GM10248 (cell line): ENCODE measurements around the gene ANKZF1.

Experiments
- CTCF ChIA-PET: fragments of 300-600 bp; sonication (Branson Sonifier 250); formaldehyde crosslinking; extraction: SDS; loops from one replicate; lab custom pipeline; 2021; ENCODE audit warnings: antibody characterized with exemption; lab: Yijun Ruan, JAX
- POLR2A ChIA-PET: fragments of 350-650 bp; sonication (Branson Sonifier 250); formaldehyde crosslinking; extraction: SDS; loops from one replicate; lab custom pipeline; 2020; ENCODE audit warnings: antibody characterized with exemption; lab: Yijun Ruan, JAX
- DNase-seq: peaks from one replicate; pipeline ENCODE4 v3.0.0; 2012; ENCODE audit errors: extremely low spot score
- CTCF ChIP-seq: IDR thresholded peaks from 2 replicates; pipeline ENCODE4 v1.5.1; 2012; ENCODE audit warnings: mild to moderate bottlenecking, low read depth; ENCODE audit errors: extremely low read depth, missing control alignments, control extremely low read depth

The ANKZF1 gene

GRCh38 chr2:219248845-219249202 lies 19.2 kb downstream of the ANKZF1 start:
- TF ChIP-seq CTCF: no peak
- ChIA-PET POLR2A (interaction anchor here (0.8 to 1.9 kb wide), 6 partner anchors 9 to 72 kb away, joined by 4 to 11 read pairs (median 6); partner anchors contain the start of genes ANKZF1, ATG9A, CNPPD1 and DNAJB2), CTCF (interaction anchor here (1.1 to 10.2 kb wide), 10 partner anchors 11 to 78 kb away, joined by 3 to 116 read pairs (median 5); partner anchors contain the start of genes DNAJB2 and SLC23A3)
- DNase-seq: no peak

GRCh38 chr2:219249203-219249980 lies 19.8 kb downstream of the ANKZF1 start:
- no peak for TF ChIP-seq CTCF
- ChIA-PET CTCF (interaction anchor here (0.8 to 10.2 kb wide), 11 partner anchors 10 to 95 kb away, joined by 3 to 116 read pairs (median 3); partner anchors contain the start of gene DNAJB2), POLR2A (interaction anchor here (0.8 to 1.9 kb wide), 5 partner anchors 9 to 73 kb away, joined by 4 to 11 read pairs (median 5); partner anchors contain the start of genes ANKZF1, ATG9A, CNPPD1 and DNAJB2)
- DNase-seq: peak; percentile 70

- CTCF ChIA-PET: interaction anchor here (0.8 to 10.2 kb wide), 8 partner anchors 11 to 96 kb away, joined by 3 to 116 read pairs (median 3); partner anchors contain the start of gene DNAJB2
- POLR2A ChIA-PET: interaction anchor here (1.3 to 1.9 kb wide), 2 partner anchors 12 to 29 kb away, joined by 6 to 11 read pairs; partner anchors contain the start of gene DNAJB2
- no peak for TF ChIP-seq CTCF
These were observed 20.6 kb downstream of the ANKZF1 start for GRCh38 chr2:219250049-219250781.

GRCh38 chr2:219251656-219252055 lies 22.1 kb downstream of the ANKZF1 start:
- no peak for DNase-seq
- CTCF ChIA-PET: interaction anchor here (1.4 to 10.2 kb wide), 5 partner anchors 10 to 92 kb away, joined by 3 to 116 read pairs (median 4); no protein-coding TSS in a partner anchor
- POLR2A ChIA-PET: interaction anchor here (0.9 to 1.6 kb wide), 3 partner anchors 34 to 75 kb away, joined by 3 to 8 read pairs (median 4); partner anchors contain the start of gene CNPPD1
- TF ChIP-seq CTCF: no peak

More at GRCh38 chr2:219250049-219250781, 20.6 kb downstream of the ANKZF1 start:
- no peak for DNase-seq

- TF ChIP-seq CTCF: no peak
- POLR2A ChIA-PET: interaction anchor here (0.6 to 2.8 kb wide), 7 partner anchors 13 to 512 kb away, joined by 3 to 13 read pairs (median 4); partner anchors contain the start of gene CNPPD1
- DNase-seq: no peak
- CTCF ChIA-PET: interaction anchor here (0.8 to 10.2 kb wide), 10 partner anchors 10 to 136 kb away, joined by 3 to 116 read pairs (median 4); partner anchors contain the start of genes ANKZF1, ATG9A and DNPEP
These were observed 22.5 kb downstream of the ANKZF1 start for GRCh38 chr2:219252084-219252483.
